ENCODE results near the gene AS3MT. TPM values are rescaled to one million over a fixed set of nuclear protein-coding genes. Genes with fewer than 3 reads are reported as not detected.

The AS3MT gene
- total and polyA plus RNA-seq, 2 of the 8 experiments (the other 6 are each of a cell fraction or from before 2014, with no cell fraction given), result 5.8 to 10.3 TPM

GRCh38 chr10:102948176-102948575 lies 78.9 kb downstream of the AS3MT start:
- Histone ChIP-seq H3K4me3 (ENCODE audit: extremely low read depth in 1 of 4, insufficient read depth in 2 of 4, low read depth in 3 of 4, low read length in 4 of 4) (no peak overlapping the region), H2AFZ (ENCODE audit: low read length) (no peak overlapping the region), H4K5ac (ENCODE audit: insufficient read length, low read depth, low read length) (no peak overlapping the region), H3K23ac (ENCODE audit: insufficient read length) (no peak overlapping the region), H3K27me3 (replicated peaks in 1 of 4; ENCODE audit: control insufficient read depth in 3 of 4, extremely low read depth in 1 of 4, insufficient read depth in 3 of 4, low read length in 3 of 4) (no peaks in the 10 kb centered on the region), H3K9ac (replicated peaks in 1 of 4; ENCODE audit: extremely low read depth in 1 of 4, low read depth in 3 of 4, low read length in 3 of 4) (no peak overlapping the region), H3K27ac (ENCODE audit: low read depth, low read length) (no peak overlapping the region), H3K23me2 (ENCODE audit: low read depth, low read length) (no peaks in the 10 kb centered on the region), H2BK20ac (ENCODE audit: low read length) (no peak overlapping the region), H3K79me2 (ENCODE audit: control insufficient read depth in 1 of 2, insufficient read depth in 2 of 2, low read length in 2 of 2) (no peaks in the 10 kb centered on the region), H3K79me1 (ENCODE audit: low read depth, low read length) (no peaks in the 10 kb centered on the region), H2BK5ac (ENCODE audit: low read depth, low read length) (no peak overlapping the region), H4K91ac (replicated peaks; ENCODE audit: insufficient read length, low read length) (no peak overlapping the region), H2BK15ac (ENCODE audit: low read length) (no peak overlapping the region), H2AK5ac (ENCODE audit: low read depth, low read length) (no peak overlapping the region), H3K18ac (ENCODE audit: extremely low read depth, low read length) (no peak overlapping the region), H2BK120ac (replicated peaks; ENCODE audit: low read depth, low read length) (no peak overlapping the region), H3K56ac (replicated peaks; ENCODE audit: insufficient read length, low read depth, low read length) (no peak overlapping the region), H3K9me3 (ENCODE audit: insufficient read depth in 2 of 2, low read depth in 1 of 2, low read length in 1 of 2) (no peaks in the 10 kb centered on the region), H4K20me1 (replicated peaks in 1 of 2; ENCODE audit: control insufficient read depth in 1 of 2, insufficient read depth in 2 of 2, low read length in 2 of 2) (no peaks in the 10 kb centered on the region), H2BK12ac (ENCODE audit: low read depth, low read length) (no peak overlapping the region), H3K4me1 (replicated peaks in 1 of 4; ENCODE audit: control insufficient read depth in 3 of 4, insufficient read depth in 4 of 4, low read length in 3 of 4) (peaks cover 0 to 3% (median 0%) of the 10 kb centered on the region in 4 experiments; a peak in 3 of 7 replicates), H3K4me2 (ENCODE audit: insufficient read depth in 1 of 2, low read depth in 2 of 2, low read length in 2 of 2) (no peak overlapping the region), H3K14ac (ENCODE audit: insufficient read length) (no peak overlapping the region), H3K36me3 (ENCODE audit: control insufficient read depth in 2 of 4, insufficient read depth in 4 of 4, low read length in 3 of 4) (no peaks in the 10 kb centered on the region), H3K4ac (replicated peaks; ENCODE audit: insufficient read length, low read depth, low read length) (no peak overlapping the region), H4K8ac (ENCODE audit: extremely low read depth, insufficient read depth, low read length) (no peak overlapping the region)
- no peak for DNase-seq (ENCODE audit: low read depth in 1 of 2, low spot score in 2 of 2)
- ChIA-PET POLR2A (ENCODE audit: partially characterized antibody) (interaction anchor here (1.0 to 1.2 kb wide), 2 partner anchors 11 to 29 kb away, joined by 3 to 4 read pairs; no protein-coding TSS in a partner anchor), CTCF (ENCODE audit: partially characterized antibody) (interaction anchor here (0.6 kb wide), 1 partner anchor 106 kb away, joined by 3 read pairs; no protein-coding TSS in a partner anchor)
- TF ChIP-seq PHF8 (conservative IDR thresholded peaks at IDR 0.05; ENCODE audit: low read depth, low read length), result no peak
- no peak for TF ChIP-seq RAD21 (IDR thresholded peaks at IDR 0.05 in 1 of 2, conservative IDR thresholded peaks at IDR 0.05 in 1 of 2; ENCODE audit: low read depth in 2 of 2, low read length in 2 of 2)
- TF ChIP-seq EP300 (IDR thresholded peaks at IDR 0.05; ENCODE audit: borderline replicate concordance in 1 of 2, low read depth in 2 of 2, low read length in 2 of 2), result no peak
- TF ChIP-seq SAP30 (IDR thresholded peaks at IDR 0.05; ENCODE audit: insufficient read depth, insufficient replicate concordance, low read length), result no peak
- FAIRE-seq, result no peak
- 81% methylated on average over 4 of the region's 4 CpGs; no CpG with 5 or more reads in 1 of the 2 experiments for WGBS, 2 experiments (ENCODE audit: extremely low coverage in 1 of 2, insufficient coverage in 1 of 2, insufficient read length in 1 of 2, insufficient replicate concordance in 2 of 2, low coverage in 1 of 2, low lambda C conversion rate in 2 of 2, missing lambda C conversion rate in 1 of 2)

Measured in H1 (cell line).